Measurements from ENCODE around the gene GPD1.

DNA sequence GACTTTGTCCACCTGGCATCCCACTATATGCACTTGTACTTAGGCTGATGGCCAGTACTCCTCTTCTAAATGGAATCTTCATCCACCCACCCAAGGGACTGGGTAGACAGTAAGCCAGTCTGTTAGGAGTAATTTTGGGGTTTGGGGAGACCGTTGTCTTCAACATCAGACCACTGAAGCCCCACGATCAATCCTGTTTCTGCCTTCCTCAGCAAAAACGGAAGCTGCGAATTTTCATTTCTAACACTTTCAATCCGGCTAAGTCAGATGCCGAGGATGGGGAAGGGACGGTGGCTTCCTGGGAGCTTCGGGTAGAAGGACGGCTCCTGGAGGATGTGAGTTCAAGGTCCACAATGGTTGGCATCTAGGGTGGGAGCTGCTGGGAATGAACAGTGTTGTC, 16.7 kb upstream of the GPD1 start:
- no peak for TF ChIP-seq CTCF (conservative IDR thresholded peaks at IDR 0.05; ENCODE audit: low read depth, low read length)
- TF ChIP-seq EZH2 (IDR thresholded peaks at IDR 0.05; ENCODE audit: borderline replicate concordance, low read depth, low read length, poor library complexity, severe bottlenecking): no peak

All from A673 (cell line).